HG02970 (cell line): ENCODE results near the gene ZNF326.
"Not testable (repeated sequence)": the region's sequence is repeated elsewhere in the genome, so short reads cannot be mapped to it uniquely, and the experiment has no call there.

Source experiments
- ATAC-seq: cut with Tn5 transposase; IDR thresholded peaks from one replicate; pipeline ENCODE4 v1.9.1; 2021; ENCODE audit warnings: mild to moderate bottlenecking, moderate library complexity, moderate number of reproducible peaks; ENCODE audit not compliant: unreplicated experiment, low FRiP score

ZNF326 gene

DNA sequence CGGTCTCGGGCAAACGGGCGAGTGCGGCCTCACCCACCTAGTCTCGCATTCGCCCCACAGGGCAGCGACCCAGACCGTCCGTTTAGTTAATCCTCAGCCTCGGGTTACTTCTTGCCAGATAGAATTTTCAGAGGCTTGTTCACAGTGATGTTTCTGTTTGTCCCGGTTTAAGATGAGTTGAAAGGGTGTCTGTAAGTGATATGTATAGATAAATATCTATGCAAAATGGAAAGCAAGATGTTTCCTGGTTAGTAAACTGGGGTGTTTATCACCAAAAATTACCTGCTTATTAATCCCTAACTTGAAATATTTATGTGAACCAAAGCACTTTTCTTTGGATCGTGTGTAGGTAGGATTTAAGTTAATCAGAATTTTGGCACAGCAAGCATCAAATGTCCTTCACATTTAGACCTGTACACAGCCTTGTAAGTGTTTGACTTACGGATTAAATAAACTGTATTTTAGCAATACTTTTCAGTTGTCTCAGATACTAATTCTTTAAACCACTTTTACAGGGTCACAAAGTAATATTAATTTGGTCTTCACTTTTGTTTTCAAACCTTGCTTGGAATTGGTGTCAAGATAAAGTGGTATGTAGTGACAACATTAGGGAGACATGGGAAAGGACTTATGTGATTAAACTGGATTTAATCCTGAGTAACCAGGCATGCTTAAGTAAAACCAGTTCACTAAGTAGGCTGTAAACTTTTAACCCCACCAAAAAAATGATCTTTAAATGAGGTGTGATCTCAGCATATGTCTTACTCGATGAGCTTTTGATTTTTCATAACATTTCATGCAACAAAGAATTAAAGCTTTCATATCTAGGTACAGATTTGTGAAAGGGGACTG, 914 bp downstream of the ZNF326 start:
- no peak for ATAC-seq

DNA sequence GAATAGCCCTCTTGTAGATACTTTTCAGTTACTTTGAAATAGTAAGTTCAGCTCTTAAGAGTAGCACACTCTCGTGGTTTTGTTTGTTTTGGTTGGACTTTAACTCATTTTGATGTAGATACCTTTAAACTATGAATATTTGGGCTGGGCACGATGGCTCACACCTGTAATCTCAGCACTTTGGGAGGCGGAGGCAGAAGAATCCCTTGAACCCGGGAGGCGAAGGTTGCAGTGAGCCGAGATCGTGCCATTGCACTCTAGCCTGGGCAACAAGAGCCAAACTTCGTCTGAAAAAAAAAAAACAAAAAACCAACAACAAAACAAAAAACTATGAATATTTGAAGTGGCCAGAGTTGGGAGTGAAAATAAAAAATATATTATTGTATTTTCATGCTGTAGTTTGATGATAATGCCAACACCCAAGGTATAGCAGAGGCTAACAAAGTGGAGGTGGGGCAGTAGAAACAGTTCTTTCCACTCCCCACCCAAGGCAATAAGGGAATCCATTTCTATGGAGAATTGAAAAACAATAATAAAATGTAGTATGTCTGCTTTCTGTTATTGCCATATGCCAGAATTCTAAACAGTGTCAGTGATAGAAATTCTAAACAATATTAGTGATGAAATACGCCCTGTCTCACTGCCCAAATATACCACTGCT, 1.7 kb downstream of the ZNF326 start:
- no peak for ATAC-seq

DNA sequence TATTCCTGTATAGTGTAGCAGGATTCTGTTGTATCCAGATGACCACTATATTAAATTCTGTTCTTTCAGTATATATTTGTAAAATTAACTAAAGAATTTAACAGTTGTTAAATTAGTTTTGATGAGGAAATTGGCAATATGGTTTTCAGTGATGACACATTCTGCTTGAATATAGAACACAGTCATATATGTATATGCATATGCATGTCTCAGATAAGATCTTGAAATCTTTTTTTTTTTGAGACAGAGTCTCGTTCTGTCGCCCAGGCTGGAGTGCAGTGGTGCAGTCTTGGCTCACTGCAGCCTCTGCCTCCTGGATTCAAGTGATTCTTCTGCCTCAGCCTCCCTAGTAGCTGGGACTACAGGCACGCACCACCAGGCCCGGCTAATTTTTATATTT, 2.2 kb downstream of the ZNF326 start:
- not testable (repeated sequence) for ATAC-seq

DNA sequence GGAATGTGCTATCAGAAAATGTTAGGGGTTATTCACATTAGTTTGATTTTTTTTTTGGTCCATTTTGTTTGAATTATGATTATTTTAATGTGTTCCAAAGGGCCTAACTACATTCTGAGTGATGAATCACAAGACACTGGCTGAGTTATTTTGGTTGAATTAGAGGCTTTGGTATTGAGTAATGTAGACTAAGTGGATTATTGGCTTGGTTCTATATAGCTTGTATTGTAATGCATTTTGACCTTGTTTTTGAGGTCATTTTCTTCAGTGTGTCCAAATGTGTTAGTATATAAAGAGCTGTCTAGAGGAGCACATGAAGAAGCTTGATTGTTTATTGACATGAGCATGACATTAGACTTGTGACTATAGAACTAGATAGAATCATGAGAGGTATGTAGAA, 3.4 kb downstream of the ZNF326 start:
- no peak for ATAC-seq

DNA sequence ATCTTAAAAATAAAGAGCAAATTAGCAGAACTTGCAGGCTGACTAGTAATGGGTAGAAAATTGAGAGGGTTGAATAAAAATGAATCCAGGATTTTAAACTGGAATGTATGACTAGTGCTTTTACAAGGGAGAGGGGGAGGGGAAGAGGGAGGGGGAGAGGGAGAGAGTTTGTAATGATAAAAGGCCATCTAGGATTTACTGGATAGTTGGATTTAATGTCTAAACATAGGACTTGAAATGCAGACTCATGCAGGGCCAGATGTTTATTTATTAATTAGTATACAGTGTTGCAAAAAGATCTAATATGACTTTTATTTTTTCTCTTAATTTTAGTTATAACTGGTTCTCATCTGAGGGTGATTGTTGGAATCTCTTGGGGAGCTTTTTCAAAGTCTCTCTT, 4.3 kb downstream of the ZNF326 start:
- no peak for ATAC-seq

DNA sequence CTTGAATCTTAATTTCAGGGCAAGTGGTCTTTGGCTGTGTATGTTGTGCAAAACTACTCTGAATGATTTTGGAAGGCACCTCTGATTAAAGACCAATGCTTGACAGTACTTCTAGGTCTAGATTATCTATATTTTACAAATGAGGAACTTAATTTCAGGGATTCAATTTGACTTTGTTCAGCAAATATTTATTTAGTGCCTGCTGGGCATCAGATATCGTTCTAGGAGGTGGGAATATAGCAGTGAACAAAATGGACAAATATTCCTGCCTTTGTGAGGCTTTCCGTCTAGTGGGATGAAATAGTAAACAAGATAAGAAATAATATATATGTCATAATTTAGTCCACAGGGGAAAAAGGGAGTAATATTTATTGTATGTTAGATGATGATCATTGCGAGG, 4.7 kb downstream of the ZNF326 start:
- ATAC-seq, result no peak

DNA sequence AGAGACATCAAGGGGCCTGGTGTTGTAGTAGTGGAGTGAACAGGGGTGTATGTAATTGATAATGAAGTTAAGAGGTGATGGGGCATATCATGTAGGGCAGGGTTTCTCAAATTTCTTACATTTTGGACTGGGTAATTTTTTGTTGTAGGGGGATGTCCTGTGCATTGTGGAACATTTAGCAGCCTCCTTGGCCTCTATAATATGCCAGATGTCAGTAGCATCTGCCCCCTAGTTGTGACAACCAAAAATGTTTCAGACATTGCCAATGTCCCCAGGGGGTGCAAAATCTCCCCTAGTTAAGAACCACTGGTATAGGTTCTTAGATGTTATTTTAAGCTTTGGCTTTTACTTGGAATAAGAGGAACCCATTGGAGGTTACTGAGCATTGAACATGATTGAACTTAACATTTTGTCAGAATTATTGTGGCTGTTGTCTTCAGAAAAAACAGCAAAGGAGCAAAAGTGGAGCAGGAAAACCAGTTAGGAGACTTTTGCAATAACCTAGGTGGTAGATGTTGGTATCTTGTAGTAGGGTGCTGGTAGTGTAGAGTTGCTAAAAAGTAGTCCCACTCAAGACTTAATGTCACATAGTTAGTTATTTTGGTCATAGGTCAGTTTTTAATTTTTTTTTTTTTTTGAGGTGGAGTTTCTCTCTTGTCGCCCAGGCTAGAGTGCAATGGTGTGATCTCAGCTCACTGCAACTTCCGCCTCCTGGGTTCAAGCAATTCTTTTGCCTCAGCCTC, 6.2 kb downstream of the ZNF326 start:
- ATAC-seq, result no peak

DNA sequence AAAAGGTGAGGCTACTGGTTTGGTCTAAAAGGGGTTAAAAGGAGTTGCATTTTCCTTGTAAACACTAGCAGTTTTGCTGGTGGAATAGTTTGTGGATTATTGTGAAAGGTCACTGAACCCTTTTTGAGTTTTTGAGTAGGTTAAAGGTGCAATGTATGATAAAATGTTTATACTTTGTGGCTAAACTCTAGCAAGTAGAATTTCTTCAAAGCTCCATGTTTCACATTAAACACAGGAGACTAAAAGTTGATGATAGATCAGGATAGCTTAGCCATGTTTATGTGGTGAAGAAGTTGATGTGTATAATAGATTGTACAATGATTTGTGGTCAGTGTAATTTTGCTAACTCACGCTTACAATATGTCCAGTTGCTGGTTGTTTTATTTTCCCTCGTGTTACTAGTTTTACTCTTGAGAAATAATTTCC, 13.1 kb downstream of the ZNF326 start:
- ATAC-seq, result no peak

DNA sequence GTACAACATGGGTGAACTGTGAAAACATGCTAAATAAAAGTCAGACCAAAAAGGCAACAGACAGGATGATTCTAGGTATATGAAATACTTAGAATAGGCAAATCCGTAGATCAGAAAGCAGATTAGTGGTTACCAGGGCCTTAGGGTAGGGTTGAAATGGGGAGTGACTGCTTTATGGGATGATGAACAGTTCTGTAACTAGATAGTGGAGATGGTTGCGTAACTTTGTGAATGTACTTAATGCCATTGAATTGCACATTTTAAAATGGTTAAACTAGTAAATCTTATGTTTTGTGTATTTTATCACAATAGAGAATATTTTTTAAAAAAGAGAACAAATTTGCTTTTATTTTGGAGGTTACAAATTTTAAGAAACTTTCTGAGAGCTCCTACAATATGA, 17.4 kb downstream of the ZNF326 start:
- no peak for ATAC-seq

DNA sequence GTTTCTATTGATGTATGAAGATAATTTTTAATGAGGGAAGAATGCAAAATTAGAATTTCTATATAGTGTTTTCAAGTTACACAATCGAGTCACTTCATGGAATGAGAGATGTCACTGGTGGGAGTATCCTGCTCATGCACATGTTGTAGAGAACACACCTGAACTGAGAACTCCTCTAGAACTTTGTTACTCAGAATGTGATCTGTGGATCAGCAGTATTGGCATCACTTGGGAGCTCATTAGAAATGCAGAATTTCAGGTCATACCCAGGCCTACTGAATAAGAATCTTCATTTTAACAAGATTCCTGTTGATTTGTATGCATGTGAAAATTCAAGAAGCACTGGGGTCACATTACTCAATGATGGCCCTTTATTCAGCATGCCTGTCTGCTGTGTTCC, 28.8 kb downstream of the ZNF326 start:
- no peak for ATAC-seq

DNA sequence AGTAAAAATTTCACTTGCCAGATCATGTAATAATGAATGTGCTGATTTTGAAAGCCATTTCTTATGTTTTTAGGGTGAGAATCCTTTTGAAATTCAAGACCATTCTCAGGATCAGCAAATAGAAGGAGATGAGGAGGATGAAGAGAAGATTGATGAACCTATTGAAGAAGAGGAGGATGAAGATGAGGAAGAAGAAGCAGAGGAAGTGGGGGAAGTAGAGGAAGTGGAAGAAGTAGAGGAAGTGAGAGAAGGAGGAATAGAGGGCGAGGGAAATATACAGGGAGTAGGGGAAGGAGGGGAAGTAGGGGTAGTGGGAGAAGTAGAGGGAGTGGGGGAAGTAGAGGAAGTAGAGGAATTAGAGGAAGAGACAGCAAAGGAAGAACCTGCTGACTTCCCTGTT, 32.4 kb downstream of the ZNF326 start:
- no peak for ATAC-seq

DNA sequence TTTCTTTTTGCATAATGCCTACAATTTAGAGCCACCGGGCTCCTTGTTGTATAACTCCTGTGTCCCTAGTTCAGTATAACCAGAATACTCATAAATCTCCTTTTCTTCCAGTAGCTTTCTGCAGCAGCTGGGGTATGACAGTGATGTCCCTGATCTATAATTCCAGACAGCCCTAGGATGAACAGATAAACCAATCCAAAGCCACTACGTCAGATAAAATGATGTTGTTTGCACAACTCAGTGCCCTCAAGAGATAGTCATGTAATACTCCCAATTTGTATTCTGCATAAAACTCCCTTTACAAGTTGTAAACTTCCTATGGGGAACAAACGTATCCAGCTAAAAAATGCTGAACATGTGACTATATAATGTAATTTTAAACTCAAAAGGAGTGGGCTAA, 44.7 kb downstream of the ZNF326 start:
- no peak for ATAC-seq

DNA sequence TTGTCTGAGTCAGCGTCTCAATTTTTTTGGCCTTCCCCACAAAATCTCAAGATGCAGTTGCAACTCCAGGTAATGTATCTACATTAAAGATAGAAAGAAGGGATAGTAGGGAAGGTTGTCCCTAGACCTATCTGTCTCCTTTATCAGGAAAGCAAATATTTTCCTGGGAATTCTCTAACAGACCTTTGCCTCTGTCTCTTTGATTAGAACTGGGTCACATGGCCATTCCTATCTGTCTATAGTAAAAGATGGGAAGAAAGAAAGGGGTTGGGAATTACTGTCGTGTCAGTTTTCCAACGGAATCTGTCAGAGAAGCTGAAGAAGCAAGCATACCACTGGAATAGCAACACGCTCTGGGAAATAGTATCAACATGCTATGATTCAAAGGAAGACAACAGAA, 48.7 kb downstream of the ZNF326 start:
- no peak for ATAC-seq

DNA sequence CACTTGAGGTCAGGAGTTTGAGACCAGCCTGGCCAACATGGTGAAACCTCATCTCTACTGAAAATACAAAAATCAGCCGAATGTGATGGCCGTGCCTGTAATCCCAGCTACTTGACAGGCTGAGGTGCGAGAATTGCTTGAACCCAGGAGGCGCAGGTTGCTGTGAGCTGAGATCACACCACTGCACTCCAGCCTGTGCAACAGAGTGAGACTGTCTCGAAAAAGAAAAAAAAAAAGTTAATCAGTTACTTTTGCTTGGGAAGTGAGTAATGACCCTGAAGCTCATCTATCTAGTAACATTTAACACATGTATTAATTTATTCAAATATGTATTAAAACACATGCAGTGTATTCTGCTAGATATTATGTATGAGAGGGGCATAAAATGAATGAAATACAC, 49.4 kb downstream of the ZNF326 start:
- ATAC-seq, result no peak

DNA sequence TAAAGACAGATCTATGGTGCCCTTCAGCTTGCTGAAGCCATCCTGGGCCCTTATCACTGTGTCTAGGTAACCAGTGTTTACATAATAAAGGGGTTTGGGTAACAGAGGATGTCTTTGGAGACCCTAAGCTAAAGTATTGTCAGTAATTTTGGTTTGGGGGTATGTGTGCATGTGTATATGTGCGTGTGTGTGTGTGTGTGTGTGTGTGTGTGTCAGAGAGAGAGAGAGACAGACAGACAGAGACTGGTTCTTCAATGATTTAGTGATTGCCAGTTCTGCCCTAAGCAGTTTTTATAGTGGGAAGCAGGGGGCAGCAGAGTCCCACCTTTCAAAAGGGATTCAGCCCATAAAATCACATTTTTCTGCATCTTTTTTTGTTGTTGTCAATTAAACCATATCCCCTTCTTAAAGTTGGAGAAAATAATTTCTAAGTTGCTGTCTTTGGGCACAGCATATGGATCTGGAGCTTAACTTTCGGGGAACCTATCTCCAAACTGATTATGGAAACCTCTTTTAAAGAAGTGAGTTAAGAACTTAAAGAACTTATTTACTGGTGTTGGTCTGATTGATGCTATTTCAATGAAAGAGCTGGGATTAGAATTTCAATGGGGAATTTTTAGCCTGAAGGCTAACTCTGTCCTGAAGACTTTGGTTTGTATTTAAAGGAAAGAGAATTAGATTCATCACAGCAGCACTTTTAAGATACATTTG, 51.1 kb downstream of the ZNF326 start:
- ATAC-seq, result no peak

DNA sequence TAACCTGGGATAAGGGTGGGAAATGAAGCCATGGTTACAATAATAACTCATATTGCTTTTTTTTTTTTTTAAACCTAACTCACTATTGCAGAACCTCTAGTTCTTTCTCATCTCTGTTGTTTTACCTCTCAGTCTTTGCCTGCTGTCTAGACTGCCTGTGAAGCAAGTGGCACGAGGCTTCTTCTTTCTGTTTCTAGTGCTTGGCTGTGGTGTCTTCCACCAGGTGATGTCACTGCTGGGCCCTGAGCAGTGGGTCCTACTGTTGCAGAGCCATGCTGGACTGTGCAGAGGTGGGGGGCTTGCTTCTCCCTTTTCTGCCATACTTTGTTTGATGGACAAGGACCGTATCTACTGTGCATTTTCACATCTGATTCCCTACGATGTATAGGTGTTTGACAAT, 51.7 kb downstream of the ZNF326 start:
- ATAC-seq, result no peak

DNA sequence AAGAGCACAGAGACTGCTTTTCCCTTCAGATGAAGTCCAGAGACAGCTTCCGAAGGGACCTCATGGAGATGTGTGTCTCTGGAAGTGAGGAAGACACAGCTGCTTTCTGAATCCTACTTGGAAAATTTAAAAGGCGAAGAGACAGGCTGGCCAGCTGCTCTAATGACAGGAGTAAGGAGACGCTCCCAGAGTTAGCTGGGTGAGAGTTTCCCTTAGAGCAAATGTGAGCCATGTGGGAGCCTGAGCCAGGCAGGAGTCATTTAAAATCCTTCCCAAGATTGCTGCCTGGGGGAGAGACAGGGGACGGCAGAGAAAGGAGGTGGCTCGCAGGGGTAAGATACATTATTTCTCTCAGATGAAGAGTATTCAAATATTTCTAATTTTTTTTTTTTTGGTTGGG, 53.1 kb downstream of the ZNF326 start:
- ATAC-seq, result no peak

DNA sequence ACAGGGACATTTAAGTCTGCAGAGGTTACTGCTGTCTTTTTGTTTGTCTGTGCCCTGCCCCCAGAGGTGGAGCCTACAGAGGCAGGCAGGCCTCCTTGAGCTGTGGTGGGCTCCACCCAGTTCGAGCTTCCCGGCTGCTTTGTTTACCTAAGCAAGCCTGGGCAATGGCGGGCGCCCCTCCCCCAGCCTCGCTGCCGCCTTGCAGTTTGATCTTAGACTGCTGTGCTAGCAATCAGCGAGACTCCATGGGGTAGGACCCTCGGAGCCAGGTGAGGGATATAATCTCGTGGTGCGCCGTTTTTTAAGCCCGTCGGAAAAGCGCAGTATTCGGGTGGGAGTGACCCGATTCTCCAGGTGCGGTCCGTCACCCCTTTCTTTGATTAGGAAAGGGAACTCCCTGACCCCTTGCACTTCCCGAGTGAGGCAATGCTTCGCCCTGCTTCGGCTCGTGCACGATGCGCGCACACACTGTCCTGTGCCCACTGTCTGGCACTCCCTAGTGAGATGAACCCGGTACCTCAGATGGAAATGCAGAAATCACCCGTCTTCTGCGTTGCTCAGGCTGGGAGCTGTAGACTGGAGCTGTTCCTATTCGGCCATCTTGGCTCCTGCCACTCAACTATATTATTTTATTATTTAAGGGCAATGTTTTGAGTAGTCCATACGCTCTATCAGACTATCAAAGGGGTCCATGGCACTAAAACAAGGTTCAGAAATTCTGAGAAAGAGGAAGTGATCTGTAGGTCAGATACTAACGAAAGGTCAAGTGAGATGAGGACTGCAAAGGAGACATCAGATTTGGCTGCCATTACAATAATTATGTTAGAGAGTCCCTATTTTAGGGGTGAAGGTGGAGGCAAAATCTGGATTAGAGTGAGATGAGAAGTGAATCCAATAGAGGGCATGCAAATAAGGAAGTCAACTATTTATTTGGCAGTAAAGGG, 68.1 kb downstream of the ZNF326 start:
- ATAC-seq, result not testable (repeated sequence)

DNA sequence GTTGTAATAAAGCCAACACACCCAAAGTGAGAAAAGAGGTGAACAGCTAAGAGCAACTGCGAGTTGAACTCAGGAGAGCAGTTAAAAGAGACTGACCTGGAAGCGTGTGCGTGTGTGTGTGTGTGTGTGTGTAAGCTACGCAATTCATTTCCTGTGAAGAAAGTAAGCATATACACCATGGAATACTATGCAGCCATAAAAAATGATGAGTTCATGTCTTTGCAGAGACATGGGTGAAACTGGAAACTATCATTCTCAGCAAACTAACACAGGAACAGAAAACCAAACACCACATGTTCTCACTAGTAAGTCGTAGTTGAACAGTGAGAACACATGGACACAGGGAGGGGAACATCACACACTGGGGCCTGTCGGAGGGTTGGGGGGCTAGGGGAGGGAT, 69.2 kb downstream of the ZNF326 start:
- not testable (repeated sequence) for ATAC-seq
